Heart left ventricle (tissue), 16 donors: ENCODE measurements around the gene PDE6B. TPM values are rescaled to one million over a fixed set of nuclear protein-coding genes. Genes with fewer than 3 reads are reported as not detected.
"Not testable (repeated sequence)": the region's sequence is repeated elsewhere in the genome, so short reads cannot be mapped to it uniquely, and the experiment has no call there.

Source experiments
- ATAC-seq, 4 donors: fragments of 200-7000 bp; cut with Tn5 transposase; one replicate each; pipeline ENCODE4 v1.9.1; 2020 to 2022; ENCODE audit warnings: moderate library complexity in 4 of 4, mild to moderate bottlenecking in 3 of 4, moderate number of reproducible peaks in 1 of 4
- DNase-seq, 5 donors: peaks; one replicate each; pipeline ENCODE4 v3.0.0-alpha.2; 2020
- H3K27ac ChIP-seq, 12 donors: fragments of 200-600 bp; sonication (generic) in 4 of 12; one replicate each; pipeline versions ENCODE4 v1.5.0 to v1.8.0; 2016 to 2022; ENCODE audit warnings: mild to moderate bottlenecking in 2 of 12
- H3K27me3 ChIP-seq, 9 donors: fragments of 200-600 bp; sonication (generic) in 2 of 9; one replicate each; pipeline versions ENCODE4 v1.5.1 to v1.8.0; 2016 to 2022; ENCODE audit warnings: mild to moderate bottlenecking in 3 of 9
- H3K36me3 ChIP-seq, 9 donors: fragments of 200-600 bp; sonication (generic) in 2 of 9; one replicate each; pipeline versions ENCODE4 v1.5.0 to v1.8.0; 2018 to 2022; ENCODE audit warnings: mild to moderate bottlenecking in 2 of 9
- H3K4me1 ChIP-seq, 12 donors: fragments of 200-600 bp; sonication (generic) in 4 of 12; one replicate each; pipeline versions ENCODE4 v1.5.0 to v1.8.0; 2016 to 2022; ENCODE audit warnings: mild to moderate bottlenecking in 3 of 12
- H3K4me3 ChIP-seq, 12 donors: fragments of 200-600 bp; sonication (generic) in 4 of 12; one replicate each; pipeline versions ENCODE4 v1.5.0 to v1.8.0; 2017 to 2022; ENCODE audit warnings: mild to moderate bottlenecking in 9 of 12, moderate library complexity in 4 of 12
- H3K9me3 ChIP-seq, 12 donors: fragments of 200-600 bp; sonication (generic) in 4 of 12; one replicate each; pipeline versions ENCODE4 v1.5.0 to v1.8.0; 2016 to 2022; ENCODE audit warnings: mild to moderate bottlenecking in 1 of 12
- POLR2A ChIP-seq, 2 donors: fragments of 450-650 bp; IDR thresholded peaks; one replicate each; pipeline ENCODE4 v1.6.1; 2017; ENCODE audit warnings: antibody characterized with exemption in 2 of 2, mild to moderate bottlenecking in 2 of 2, moderate library complexity in 2 of 2
- WGBS, 4 donors: extraction: QIAGEN DNeasy Blood & Tissue Kit in 2 of 4; methylation state at CpG; one replicate each; pipeline versions ENCODE4 v1.1.5 to v1.1.7; 2013 to 2018; 5-methylcytosine and 5-hydroxymethylcytosine counted together
- intact Hi-C, 10 donors: fragments of 100-400 bp; cut with DNase I; formaldehyde crosslinking; loops; one replicate each; pipeline versions ENCODE4 v1.11.1 to v1.14.2; 2022
- polyA plus RNA-seq, 2 donors: library from polyadenylated mRNA; stranded (reverse); fragments of 200-250 nt; gene quantifications; one replicate each; pipeline ENCODE4 v1.2.3, GENCODE V29; 2013
- total RNA-seq, 9 donors: library from RNA; depleted of rRNA in 2 of 9; stranded (reverse); fragments of >200 nt in 2 of 9; fragmentation: NEBNext Ultra II Directional in 3 of 9; extraction: Animal tissue kit (Norgen Biotek cat#: 25700) in 3 of 9; gene quantifications; one replicate each; pipeline versions ENCODE4 v1.1.0 to v1.2.4, GENCODE V29; 2016 to 2023
- TF ChIP-seq, protein P1 (sequence below), 12 donors: fragments of 200-600 bp; sonication (generic) in 4 of 12; IDR thresholded peaks; one replicate each; pipeline versions ENCODE4 v1.5.0 to v1.8.0; 2018 to 2022; ENCODE audit warnings: antibody characterized with exemption in 12 of 12, mild to moderate bottlenecking in 5 of 12
- donor health status: ischemic (EF 13 %, LVEDD 7.1; RV severe dilation, severe dysfunction).
- donor health status: healthy with polysubstance abuse.
- donor health status: DM: no; HTN: yes; CAD: no.
- donor health status: DM: no; HTN: no; CAD: no.
- donor health status: ischemic (EF 25% LVEDD 6.9; RV normal size, moderate dysfunction).
- donor health status: ischemic (EF 25% LVEDD 5.7; RV mildly dilated, moderate dysfunction).
- donor health status: healthy.
- donor health status: DM: yes; HTN: yes; CAD: no.
- donor health status: ischemic (EF 35%, LVEDD 5.7; RV mildly dilated, moderate dysfunction).
- donor health status: nonischemic (EF 11% LVEDD 7.7; RV severe dilation, severe dysfunction).
- donor health status: DM: yes; HTN: yes; CAD: no.
- donor health status: PGD.
- donor health status: ischemic (EF 29% LVEDD 5.4; RV normal size, mild dysfunction).
- donor health status: nonischemic (EF 23%, LVEDD 6.1; RV moderate dilation, normal function).

Gene PDE6B
- total and polyA plus RNA-seq, 11 donors = 0.61 to 8.4 (median 3.5) TPM

- H3K4me3 ChIP-seq = no peak overlapping the region
- intact Hi-C loops = no loop called here
- no peaks in the 10 kb centered on the region for H3K36me3 ChIP-seq
- no peak for TF ChIP-seq POLR2A (IDR thresholded peaks at IDR 0.05)
- no peaks in the 10 kb centered on the region for H3K27me3 ChIP-seq
- WGBS, 4 donors = 78 to 90% (median 85%) methylated on average over 6 to 10 of the region's 10 CpGs
- H3K4me1 ChIP-seq = peaks cover 5 to 30% (median 15%) of the 10 kb centered on the region in 12 donors
- DNase-seq = peak in 1 of 5 donors; percentile 18
- no peak overlapping the region for H3K27ac ChIP-seq
- ATAC-seq = no peak
- no peaks in the 10 kb centered on the region for H3K9me3 ChIP-seq
Measured at GRCh38 chr4:703336-704197, 78.2 kb downstream of the PDE6B start.

- Histone ChIP-seq H3K27ac (no peak overlapping the region), H3K27me3 (no peaks in the 10 kb centered on the region), H3K4me3 (no peak overlapping the region), H3K4me1 (peaks cover 5 to 30% (median 17%) of the 10 kb centered on the region in 12 donors), H3K9me3 (no peaks in the 10 kb centered on the region), H3K36me3 (no peaks in the 10 kb centered on the region)
- intact Hi-C loops = no loop called here
- DNase-seq = peak in 1 of 5 donors; percentile 33
- no peak for ATAC-seq
- TF ChIP-seq, protein P1, sequence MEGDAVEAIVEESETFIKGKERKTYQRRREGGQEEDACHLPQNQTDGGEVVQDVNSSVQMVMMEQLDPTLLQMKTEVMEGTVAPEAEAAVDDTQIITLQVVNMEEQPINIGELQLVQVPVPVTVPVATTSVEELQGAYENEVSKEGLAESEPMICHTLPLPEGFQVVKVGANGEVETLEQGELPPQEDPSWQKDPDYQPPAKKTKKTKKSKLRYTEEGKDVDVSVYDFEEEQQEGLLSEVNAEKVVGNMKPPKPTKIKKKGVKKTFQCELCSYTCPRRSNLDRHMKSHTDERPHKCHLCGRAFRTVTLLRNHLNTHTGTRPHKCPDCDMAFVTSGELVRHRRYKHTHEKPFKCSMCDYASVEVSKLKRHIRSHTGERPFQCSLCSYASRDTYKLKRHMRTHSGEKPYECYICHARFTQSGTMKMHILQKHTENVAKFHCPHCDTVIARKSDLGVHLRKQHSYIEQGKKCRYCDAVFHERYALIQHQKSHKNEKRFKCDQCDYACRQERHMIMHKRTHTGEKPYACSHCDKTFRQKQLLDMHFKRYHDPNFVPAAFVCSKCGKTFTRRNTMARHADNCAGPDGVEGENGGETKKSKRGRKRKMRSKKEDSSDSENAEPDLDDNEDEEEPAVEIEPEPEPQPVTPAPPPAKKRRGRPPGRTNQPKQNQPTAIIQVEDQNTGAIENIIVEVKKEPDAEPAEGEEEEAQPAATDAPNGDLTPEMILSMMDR (IDR thresholded peaks at IDR 0.05) = no peak
- no peak for TF ChIP-seq POLR2A (IDR thresholded peaks at IDR 0.05)
- 92 to 95% (median 94%) methylated on average over 46 of the region's 46 CpGs for WGBS, 4 donors
Measured at GRCh38 chr4:704198-704891, 79.0 kb downstream of the PDE6B start.

DNA sequence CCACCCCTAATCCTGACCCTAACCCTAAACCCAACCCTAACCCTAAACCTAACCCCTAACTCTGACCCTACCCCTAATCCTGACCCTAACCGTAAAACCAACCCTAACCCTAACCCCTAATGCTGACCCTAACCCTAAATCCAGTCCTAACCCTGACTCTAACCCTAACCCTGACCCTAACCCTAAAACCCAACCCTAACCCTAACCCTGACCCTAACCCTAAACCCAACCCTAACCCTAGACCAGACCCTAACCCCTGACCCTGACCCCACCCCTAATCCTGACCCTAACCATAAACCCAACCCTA is 79.6 kb downstream of the PDE6B start:
- no peaks in the 10 kb centered on the region for H3K27me3 ChIP-seq
- TF ChIP-seq, protein P1 (IDR thresholded peaks at IDR 0.05) = no peak
- peak overlapping the region in 11 of 12 donors; percentile 66 to 99 (median 86) for H3K4me3 ChIP-seq
- ATAC-seq = no peak
- peak overlapping the region in 1 of 12 donors; percentile 87 for H3K27ac ChIP-seq
- intact Hi-C loops = loop anchor here in 1 of 10 donors (1.0 kb wide), 1 partner anchor 31 kb away; the partner anchor contains the start of genes ATP5ME and MYL5
- no peaks in the 10 kb centered on the region for H3K9me3 ChIP-seq
- no peak for DNase-seq
- peaks cover 5 to 36% (median 19%) of the 10 kb centered on the region in 12 donors for H3K4me1 ChIP-seq
- H3K36me3 ChIP-seq = no peaks in the 10 kb centered on the region
- WGBS, 4 donors = 89 to 100% (median 95%) methylated on average over 1 of the region's 1 CpG

DNA sequence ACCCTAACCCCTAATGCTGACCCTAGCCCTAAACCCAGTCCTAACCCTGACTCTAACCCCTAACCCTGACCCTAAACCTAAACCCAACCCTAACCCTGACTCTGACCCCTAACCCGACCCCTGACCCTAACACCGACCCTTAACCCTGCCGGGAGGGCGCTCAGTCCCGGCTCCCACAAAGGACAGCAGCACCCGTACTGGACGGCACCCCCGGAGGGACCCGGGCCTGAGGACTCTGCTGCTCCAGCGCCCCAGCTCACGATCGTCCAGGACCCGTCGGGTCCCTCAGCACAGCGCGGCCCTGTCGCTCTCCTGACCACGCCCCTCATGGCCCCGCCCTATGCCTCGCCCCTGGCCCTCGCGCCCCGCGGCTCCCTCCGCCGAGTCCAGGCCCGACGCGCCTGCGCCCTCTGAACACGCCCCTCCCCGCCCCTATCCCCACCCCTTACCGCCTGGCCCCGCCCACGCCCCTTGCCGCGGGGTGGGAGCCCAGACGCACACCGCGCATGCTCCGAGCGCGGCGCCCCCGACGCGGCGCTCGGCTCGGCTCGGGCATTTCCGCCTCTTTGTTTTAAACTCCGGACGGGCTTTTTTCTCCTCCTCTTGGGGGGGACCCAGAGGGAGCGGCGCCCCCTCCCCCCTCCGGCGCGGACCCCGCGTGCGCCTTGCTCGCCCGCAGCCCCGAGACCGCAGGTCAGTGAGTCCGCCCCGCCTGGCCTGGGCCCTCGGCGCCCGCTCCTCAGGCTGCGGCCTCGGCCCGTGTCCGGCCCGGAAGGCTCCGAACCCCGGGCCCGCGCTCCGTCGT is 80.1 kb downstream of the PDE6B start, which contains the start of gene PCGF3:
Gene PCGF3, plus strand, starts transcription at position 555 of the 805 bp plus-strand sequence. CDS start 27,849 bp downstream, outside the sequence.
- DNase-seq (peak; percentile 97 to 99 (median 98)), ATAC-seq (peak; percentile 97 to 99 (median 98))
- intact Hi-C loops = loop anchor here in 1 of 10 donors (1.0 kb wide), 1 partner anchor 31 kb away; the partner anchor contains the start of genes ATP5ME and MYL5
- peak within 1 kb of the TSS; percentile 28 to 97 (median 84) for H3K27ac ChIP-seq
- no peaks in the 10 kb centered on the region for H3K9me3 ChIP-seq
- peaks cover 5 to 36% (median 19%) of the 10 kb centered on the region in 12 donors for H3K4me1 ChIP-seq
- H3K4me3 ChIP-seq = peak within 1 kb of the TSS; percentile 66 to 99 (median 90)
- H3K27me3 ChIP-seq = no peaks in the 10 kb centered on the region
- WGBS, 4 donors = 2 to 3% (median 2%) methylated on average over 43 to 82 of the region's 82 CpGs
- TF ChIP-seq, protein P1 (IDR thresholded peaks at IDR 0.05) = no peak
- TF ChIP-seq POLR2A (IDR thresholded peaks at IDR 0.05) = peak in 1 of 2 donors; percentile 82
- H3K36me3 ChIP-seq = peaks cover 0 to 2% (median 0%) of the 10 kb centered on the region in 9 donors

DNA sequence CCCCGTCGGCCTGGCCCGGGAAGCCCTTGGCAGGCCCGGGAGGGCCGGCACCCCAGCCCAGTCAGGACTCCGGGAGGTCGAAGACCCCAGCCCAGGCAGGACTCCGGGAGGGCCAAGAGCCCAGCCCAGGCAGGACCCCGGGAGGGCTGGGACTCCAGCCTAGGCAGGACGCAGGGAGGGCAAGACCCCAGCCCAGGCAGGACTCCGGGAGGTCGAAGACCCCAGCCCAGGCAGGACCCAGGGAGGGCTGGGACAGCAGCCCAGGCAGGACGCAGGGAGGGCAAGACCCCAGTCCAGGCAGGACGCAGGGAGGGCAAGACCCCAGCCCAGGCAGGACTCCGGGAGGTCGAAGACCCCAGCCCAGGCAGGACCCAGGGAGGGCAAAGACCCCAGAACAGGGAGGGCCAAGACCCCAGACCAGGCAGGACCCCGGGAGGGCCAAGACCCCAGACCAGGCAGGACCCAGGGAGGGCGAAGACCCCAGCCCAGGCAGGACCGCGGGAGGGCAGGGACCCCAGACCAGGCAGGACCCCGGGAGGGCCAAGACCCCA is 80.8 kb downstream of the PDE6B start:
- intact Hi-C loops, H3K9me3 ChIP-seq, H3K27me3 ChIP-seq, H3K36me3 ChIP-seq, ATAC-seq, DNase-seq: not testable (repeated sequence)
- Histone ChIP-seq H3K4me3 (peak overlapping the region; percentile 66 to 99 (median 90)), H3K27ac (peak overlapping the region; percentile 28 to 97 (median 84)), H3K4me1 (peaks cover 5 to 36% (median 19%) of the 10 kb centered on the region in 12 donors)
- 3 to 7% (median 3%) methylated on average over 10 to 21 of the region's 21 CpGs for WGBS, 4 donors
